H1 (cell line): Measurements from ENCODE around the gene AWAT1. TPM values are rescaled to one million over a fixed set of nuclear protein-coding genes. Genes with fewer than 3 reads are reported as not detected.

Source experiments
- BCL11A ChIP-seq, 2 experiments: IDR thresholded peaks; one replicate each; pipeline ENCODE4 v1.6.1; 2011; ENCODE audit warnings: low read depth in 2 of 2, low read length in 2 of 2, mild to moderate bottlenecking in 2 of 2
- HDAC2 ChIP-seq, 2 experiments: fragments of 300-600 bp in 1 of 2; sonication (generic) in 1 of 2; IDR thresholded peaks; 2 replicates each; pipeline ENCODE4 v1.6.1; 2011 to 2012; ENCODE audit warnings: low read depth in 2 of 2, low read length in 2 of 2, mild to moderate bottlenecking in 2 of 2, moderate library complexity in 2 of 2, borderline replicate concordance in 1 of 2, inconsistent platforms in 1 of 2
- NANOG ChIP-seq: IDR thresholded peaks from 2 replicates; pipeline ENCODE4 v1.6.1; 2011; ENCODE audit warnings: low read length, low read depth, mild to moderate bottlenecking, inconsistent platforms; ENCODE audit not compliant: insufficient read depth, poor library complexity, severe bottlenecking
- polyA plus RNA-seq, 7 experiments: library from polyadenylated mRNA; depleted of rRNA in 3 of 7; stranded (reverse) in 5 of 7; unstranded in 2 of 7; fragments of >200 nt in 5 of 7; fragments of 200-250 nt in 2 of 7; gene quantifications; 1 replicate in 5 of 7; 2 replicates in 1 of 7; 4 replicates in 1 of 7; pipeline versions ENCODE4 v1.2.1 to v1.2.3, GENCODE V29; 2011 to 2013; ENCODE audit warnings: missing spikeins in 2 of 7, mixed read lengths in 2 of 7
- total RNA-seq: library from RNA; stranded (reverse); fragmentation: NEBNext Ultra II Directional; extraction: Animal tissue kit (Norgen Biotek cat#: 25700); gene quantifications from 2 replicates; pipeline ENCODE4 v1.2.1, GENCODE V29; 2021

The AWAT1 gene
- total and polyA plus RNA-seq, 2 of the 8 experiments (the other 6 are each of a cell fraction or from before 2014, with no cell fraction given), result not detected

DNA sequence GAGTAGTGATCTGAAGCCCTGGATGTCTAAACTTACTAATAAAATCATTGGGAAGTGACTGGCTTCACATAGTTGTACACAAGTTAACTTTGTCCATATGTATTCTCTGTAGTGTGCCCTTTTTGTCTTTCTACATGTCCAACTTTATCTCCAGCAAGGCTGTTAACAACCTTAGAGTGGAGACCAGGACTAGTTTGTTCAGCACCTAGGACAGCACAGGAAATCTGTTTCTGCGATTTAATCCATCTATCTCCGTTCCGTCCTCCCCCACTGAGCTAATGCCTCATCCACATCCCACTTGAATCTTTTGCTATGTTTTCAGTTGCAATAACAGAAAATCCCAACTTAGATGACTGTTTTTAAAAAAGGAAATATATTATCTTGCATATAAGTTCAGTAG lies 30.3 kb downstream of the AWAT1 start (continued):
- no peak for TF ChIP-seq NANOG
- no peak for TF ChIP-seq BCL11A (IDR thresholded peaks at IDR 0.05; ENCODE audit: low read depth in 2 of 2, low read length in 2 of 2)
- TF ChIP-seq HDAC2 (IDR thresholded peaks at IDR 0.05; ENCODE audit: borderline replicate concordance in 1 of 2, low read depth in 2 of 2, low read length in 2 of 2), result no peak
- TF ChIP-seq, all 59 proteins: peak for 0
